OCI-LY1 (cell line): ENCODE results near the gene GP1BB.

ENCODE experiments used
- CTCF ChIP-seq: fragments of 200-600 bp; sonication (generic), shearing (Covaris generic); IDR thresholded peaks from 2 replicates; pipeline ENCODE4 v1.5.1; 2017; ENCODE audit warnings: mild to moderate bottlenecking, antibody characterized with exemption, low read length, moderate library complexity, mixed read lengths
- EZH2 ChIP-seq: fragments of 200-600 bp; sonication (generic), shearing (Covaris generic); IDR thresholded peaks from 2 replicates; pipeline ENCODE4 v1.8.0; 2017; ENCODE audit warnings: borderline replicate concordance, mixed run types, mild to moderate bottlenecking, antibody characterized with exemption, low read length, moderate library complexity, mixed read lengths

GRCh38 chr22:19722178-19722981, 959 bp upstream of the GP1BB start:
- no peak for TF ChIP-seq CTCF
- no peak for TF ChIP-seq EZH2
